HG02970 (cell line): ENCODE measurements around the gene PRDM11.
"Not testable (repeated sequence)": the region's sequence is repeated elsewhere in the genome, so short reads cannot be mapped to it uniquely, and the experiment has no call there.

ENCODE experiments used
- ATAC-seq: cut with Tn5 transposase; IDR thresholded peaks from one replicate; pipeline ENCODE4 v1.9.1; 2021; ENCODE audit warnings: mild to moderate bottlenecking, moderate library complexity, moderate number of reproducible peaks; ENCODE audit not compliant: unreplicated experiment, low FRiP score

PRDM11 gene

DNA sequence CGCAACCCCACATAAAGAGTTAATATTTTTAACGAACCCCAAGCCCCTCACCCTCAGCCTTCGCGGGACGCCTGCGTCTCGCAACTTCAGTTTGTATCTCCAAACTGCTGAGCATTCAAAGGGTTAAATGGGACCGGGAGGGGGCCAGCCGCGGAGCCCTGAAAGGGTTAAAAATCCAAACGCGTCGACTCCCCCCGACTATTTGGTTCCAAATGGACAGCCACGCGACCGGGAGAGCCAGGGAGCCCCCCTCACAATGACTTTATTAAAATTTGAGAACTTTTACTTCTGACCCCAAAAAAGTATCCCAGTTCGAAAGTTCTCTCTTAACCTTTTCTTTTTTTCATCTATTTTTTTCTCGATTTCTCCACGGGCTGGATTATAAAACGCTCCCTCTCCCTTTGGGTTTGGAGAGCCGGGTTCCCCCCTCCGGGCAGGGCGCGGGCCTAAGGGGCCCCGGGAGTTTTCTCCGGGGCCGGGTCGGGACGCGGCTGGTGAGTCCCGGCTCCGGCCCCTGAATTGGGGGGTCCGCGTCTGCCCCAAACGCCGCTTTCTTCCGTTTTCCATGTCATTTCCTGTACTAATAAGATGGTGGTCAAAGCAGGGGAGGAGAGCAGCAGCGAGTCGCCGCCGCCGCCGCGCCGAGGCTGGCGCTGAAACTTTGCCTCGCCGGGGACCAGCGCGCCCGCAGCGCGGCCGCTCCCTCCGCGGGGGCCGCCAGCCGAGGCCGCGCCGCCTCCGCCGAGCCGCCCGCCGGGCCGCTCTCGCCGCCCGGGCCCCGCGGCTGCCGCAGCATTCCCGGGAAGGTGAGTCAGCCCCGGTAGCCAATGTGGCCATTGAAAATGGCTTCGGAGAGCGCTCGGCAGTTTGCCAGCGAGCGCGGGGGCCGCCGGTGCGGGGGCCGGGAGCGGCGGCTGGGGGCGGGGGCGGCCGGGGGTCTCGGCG is at the start of gene PRDM11:
Gene PRDM11 (plus strand): TSS at position 568 of the 945 bp plus-strand sequence. CDS start 35,128 bp downstream, outside the sequence.
- ATAC-seq = peak; percentile 32

DNA sequence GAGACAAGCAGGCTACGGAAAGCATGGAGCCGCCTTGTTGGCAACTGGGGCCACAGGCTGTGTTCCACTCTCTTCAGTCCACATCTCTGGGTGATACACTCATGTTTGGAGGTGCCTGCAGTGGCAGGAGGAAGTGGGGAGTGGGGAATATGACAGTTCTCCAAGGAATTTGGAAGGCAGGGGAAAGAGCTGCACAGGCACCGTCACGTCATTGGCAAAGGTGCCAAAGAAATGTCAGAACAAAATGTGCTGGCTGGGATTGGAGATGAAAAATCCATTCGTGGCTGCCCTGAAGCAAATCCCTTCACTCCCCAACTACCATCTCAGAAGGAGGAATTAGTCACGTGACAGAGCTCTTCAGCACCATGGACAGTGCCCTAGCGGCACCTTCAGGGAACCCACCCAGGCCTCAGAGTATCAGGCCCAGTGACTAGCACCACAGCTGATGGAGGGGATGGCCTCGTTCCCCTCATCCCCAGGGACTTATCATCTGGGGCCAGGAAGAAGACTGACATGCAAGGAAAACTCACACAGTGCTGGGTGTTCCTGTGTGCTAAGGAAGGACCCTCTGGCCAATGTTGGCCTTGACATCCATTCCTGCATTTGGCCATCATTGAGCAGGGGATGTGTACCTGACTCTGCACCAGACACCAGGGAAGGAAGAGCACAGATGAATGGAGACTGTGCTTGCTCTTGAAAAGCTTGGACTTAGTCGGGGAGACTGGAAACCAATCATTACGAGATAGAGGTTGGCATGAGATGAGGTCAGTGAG is 48.5 kb upstream of the PRDM11 start:
- no peak for ATAC-seq

- ATAC-seq = no peak
Observed at GRCh38 chr11:45098929-45099328, 47.5 kb upstream of the PRDM11 start.

DNA sequence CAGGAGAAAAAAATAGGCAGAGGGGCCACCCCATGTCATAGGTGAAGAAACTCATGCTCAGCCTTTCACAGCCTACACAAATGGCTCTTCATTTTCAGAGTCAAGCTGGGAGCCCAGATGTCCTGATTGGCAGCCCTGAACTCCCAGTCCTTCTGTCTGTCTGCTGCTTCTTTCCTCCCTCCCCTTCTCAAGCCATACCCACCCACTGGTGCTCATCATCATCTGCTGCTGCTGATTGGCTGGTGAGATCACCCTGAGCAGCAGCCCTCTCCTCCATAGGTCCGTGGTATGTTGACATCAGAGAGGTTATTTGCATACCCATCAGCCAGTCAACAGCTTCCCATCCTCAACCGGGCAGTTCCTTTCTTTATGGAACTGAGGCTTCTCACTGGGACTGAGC is 46.1 kb upstream of the PRDM11 start:
- ATAC-seq = no peak

DNA sequence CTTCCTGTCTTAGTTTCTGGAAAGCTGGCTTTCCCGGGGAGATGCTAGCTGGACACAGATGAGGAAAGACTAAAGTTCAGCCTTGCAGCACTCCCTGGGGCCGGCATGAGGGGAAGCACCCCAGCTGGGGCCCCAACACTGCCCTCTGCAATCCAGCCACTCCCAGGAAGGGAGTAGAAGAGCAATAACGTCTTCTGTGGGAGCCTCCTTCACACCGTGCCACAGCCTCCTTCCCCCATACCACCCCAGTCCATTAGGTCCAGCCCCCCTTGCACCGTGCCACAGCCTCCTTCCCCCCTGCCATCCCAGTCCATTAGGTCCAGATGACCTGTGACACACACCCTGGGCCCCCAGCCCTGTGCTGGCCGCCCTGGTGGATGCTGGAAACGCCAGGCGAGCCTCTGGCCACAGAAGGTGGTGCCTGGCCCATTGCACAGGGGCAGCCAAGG is 44.1 kb upstream of the PRDM11 start:
- ATAC-seq = no peak

- no peak for ATAC-seq
Observed at GRCh38 chr11:45102810-45103621, 43.4 kb upstream of the PRDM11 start.

DNA sequence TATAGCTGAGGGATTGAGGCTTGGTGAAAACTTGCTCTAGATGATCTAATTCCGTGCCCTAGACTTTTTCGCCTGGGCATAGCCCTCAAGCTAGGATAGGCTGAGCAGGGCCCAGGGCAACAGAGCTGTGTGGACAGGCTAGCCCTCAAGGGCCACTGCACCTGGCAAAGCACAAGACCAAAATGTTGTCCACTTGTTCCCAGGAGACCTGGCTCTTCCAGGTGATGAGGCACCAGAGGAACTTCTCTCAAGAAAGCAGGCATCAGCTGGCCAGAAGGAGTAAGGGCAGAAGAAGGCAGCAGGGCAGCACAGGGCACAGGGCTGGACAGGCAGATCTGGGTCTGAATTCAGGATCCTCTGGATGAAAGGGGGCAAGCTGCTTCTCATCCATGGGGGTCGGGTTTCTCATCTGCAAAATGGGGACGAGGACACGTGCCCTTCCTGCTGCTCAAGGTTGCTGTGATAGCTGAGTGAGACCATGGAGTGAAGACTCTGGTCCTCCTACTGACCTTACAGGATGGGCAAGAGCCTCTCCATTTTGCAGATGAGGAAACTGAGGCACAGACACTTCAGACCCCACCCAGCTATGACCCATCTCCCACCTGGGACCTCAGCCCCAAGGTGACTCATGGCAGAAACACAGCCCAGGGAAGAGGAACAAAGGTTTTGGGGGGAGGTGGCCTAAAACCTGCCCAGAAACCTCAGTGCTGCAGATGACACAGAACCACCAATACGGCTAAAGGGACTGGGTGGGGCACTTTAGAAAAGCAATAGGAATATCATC is 42.2 kb upstream of the PRDM11 start:
- no peak for ATAC-seq

- ATAC-seq = no peak
Observed at GRCh38 chr11:45104790-45105084, 41.7 kb upstream of the PRDM11 start.

- ATAC-seq = no peak
Observed at GRCh38 chr11:45105233-45105983, 41.0 kb upstream of the PRDM11 start.

- no peak for ATAC-seq
Observed at GRCh38 chr11:45105984-45106375, 40.5 kb upstream of the PRDM11 start.

GRCh38 chr11:45106440-45106839 is 40.0 kb upstream of the PRDM11 start:
- no peak for ATAC-seq

DNA sequence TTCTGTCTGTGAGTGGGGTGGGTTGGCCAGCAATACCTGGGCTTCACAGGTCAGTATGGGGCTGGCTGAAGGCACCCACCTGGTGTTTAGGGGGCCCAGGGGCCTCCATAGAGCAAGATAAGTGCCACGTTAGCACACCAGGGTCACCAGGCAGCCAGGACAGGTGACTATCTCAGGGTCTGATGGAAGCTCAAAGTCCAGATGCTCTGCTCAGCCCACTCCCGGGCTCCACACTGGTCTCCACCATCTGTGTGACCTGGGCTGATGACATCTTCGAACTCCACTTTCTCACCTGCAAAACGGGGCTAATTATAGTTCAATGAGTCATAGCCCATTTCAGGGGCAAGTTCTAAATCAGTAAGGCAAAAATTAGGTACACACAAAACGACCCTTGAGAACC is 39.4 kb upstream of the PRDM11 start:
- ATAC-seq = no peak

DNA sequence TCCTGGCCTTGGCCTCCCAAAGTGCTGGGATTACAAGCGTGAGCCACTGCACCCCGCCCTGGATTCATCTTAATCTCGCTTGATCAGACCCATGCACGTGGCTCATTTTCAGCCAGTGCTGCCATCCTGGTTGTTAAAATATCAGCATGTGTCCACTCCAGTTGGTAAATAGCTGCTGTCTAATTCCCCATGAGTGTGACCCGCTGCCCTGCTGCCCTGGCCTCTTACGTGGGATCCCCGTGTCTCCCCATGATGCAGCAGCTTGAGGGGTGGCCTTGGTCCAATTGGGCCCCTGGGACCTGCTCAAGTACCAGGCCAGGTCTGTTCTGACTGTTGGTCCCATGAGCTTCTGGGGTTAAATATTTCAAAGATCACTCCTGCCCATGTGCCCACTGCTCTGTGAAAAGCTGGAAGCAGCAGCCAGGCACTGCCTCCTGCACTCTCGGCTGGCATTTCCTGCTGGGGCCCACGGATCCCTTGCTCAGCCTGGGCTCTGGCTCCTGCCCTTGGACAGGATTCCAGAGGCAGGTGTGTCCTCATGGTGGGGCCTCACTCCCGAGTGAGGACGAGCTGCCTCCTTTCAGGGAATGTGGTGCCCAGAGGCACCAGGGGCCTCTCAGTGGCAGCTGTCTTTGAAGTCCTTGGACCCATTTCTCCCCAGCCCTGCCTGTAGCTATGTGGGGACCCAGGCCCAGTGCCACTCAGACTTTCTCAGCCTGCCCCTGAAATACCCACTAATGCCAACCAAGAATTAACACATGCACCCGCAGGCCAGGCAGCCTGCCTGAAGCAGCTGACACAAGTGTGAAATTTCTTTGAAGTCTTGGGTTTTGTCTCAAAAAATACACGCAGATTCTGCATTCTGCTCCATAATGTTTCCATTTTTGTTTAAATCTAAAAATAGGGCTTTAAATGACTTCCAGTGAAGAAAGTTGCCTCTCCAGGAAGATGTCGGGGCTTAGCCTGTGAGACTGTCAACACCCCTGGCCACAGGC is 38.1 kb upstream of the PRDM11 start:
- no peak for ATAC-seq

DNA sequence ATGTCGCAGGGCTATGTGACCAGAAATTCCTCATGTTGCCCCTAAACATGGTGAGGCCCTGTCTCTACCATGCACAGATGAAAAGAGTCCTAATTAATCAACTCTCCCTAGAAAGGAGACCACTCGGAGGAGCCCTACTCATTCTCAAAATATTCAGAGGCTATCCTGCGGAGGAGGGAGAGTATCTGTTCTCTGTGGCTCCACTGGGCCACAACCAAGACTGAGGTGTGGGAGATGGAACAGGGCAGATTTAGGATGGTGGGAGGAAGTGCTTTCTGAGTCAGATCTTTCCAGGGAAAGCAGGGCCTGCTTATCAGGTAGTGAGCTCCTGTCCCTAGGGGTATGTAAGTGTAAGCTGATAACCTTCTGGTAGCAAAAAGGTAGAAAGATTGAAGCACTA is 37.0 kb upstream of the PRDM11 start:
- ATAC-seq = no peak

GRCh38 chr11:45110562-45110961 is 35.9 kb upstream of the PRDM11 start:
- no peak for ATAC-seq

DNA sequence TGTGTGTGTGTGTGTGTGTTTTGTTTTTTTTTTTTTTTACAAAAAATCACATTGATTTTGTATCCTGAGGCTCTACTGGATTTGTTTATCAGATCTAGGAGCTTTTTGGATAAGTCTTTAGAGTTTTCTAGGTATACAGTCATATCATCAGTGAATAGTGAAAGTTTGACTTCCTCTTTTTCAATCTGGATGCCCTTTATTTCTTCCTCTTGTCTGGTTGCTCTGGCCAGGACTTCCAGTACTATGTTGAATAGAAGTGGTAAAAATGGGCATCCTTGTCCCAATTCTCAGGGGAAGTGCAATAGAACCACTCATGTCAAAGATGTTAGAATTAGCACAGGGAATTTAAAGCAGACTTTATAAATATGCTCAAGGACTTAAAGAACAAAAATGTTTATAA is 32.6 kb upstream of the PRDM11 start:
- ATAC-seq = no peak

DNA sequence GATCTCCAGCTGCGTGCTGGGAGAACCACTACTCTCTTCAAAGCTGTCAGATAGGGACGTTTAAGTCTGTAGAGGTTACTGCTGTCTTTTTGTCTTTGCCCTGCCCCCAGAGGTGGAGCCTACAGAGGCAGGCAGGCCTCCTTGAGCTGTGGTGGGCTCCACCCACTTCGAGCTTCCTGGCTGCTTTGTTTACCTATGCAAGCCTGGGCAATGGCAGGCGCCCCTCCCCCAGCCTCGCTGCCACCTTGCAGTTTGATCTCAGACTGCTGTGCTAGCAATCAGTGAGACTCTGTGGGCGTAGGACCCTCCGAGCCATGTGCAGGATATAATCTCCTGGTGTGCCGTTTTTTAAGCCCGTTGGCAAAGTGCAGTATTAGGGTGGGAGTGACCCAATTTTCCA is 18.6 kb upstream of the PRDM11 start:
- ATAC-seq = not testable (repeated sequence)

GRCh38 chr11:45133878-45134277 is 12.6 kb upstream of the PRDM11 start:
- ATAC-seq = no peak
